Omental fat pad (tissue), 4 donors: ENCODE data around the gene HAGHL. TPM values are rescaled to one million over a fixed set of nuclear protein-coding genes. Genes with fewer than 3 reads are reported as not detected.

Source experiments
- ATAC-seq: fragments of 150-250 bp; one replicate; pipeline ENCODE4 v1.9.1; 2016; ENCODE audit warnings: mild to moderate bottlenecking, moderate library complexity; ENCODE audit not compliant: low FRiP score
- DNase-seq: peaks from one replicate; pipeline ENCODE4 v3.0.0-alpha.2; 2019; ENCODE audit warnings: low spot score
- CTCF ChIP-seq, 3 donors: fragments of 450-650 bp; IDR thresholded peaks; one replicate each; pipeline ENCODE4 v1.5.1; 2016 to 2017; ENCODE audit warnings: antibody characterized with exemption in 3 of 3, mild to moderate bottlenecking in 3 of 3, moderate library complexity in 2 of 3
- total RNA-seq, 4 donors: library from RNA; depleted of rRNA; stranded (reverse); fragments of >200 nt; gene quantifications; one replicate each; pipeline ENCODE4 v1.1.0, GENCODE V29; 2016

HAGHL gene
- total RNA-seq, 4 donors from 2014 or later, result 0.79 to 7.3 (median 4.6) TPM

GRCh38 chr16:760065-760464 lies 33.2 kb downstream of the HAGHL start:
- ATAC-seq, result peak; percentile 23
- no peak for TF ChIP-seq CTCF (IDR thresholded peaks at IDR 0.05)
- no peak for DNase-seq

GRCh38 chr16:760545-761343 lies 33.8 kb downstream of the HAGHL start, which contains the start of gene MSLN:
Gene MSLN, plus strand, starts transcription at chr16:760734. Its CDS starts 1,947 bp downstream, at chr16:762681.
- DNase-seq (peak; percentile 38), ATAC-seq (peak; percentile 79)
- no peak for TF ChIP-seq CTCF (IDR thresholded peaks at IDR 0.05)

- no peak for ATAC-seq
- DNase-seq, result no peak
- TF ChIP-seq CTCF (IDR thresholded peaks at IDR 0.05), result no peak
These were observed 35.0 kb downstream of the HAGHL start for GRCh38 chr16:761625-762513.

- no peak for DNase-seq
- TF ChIP-seq CTCF (IDR thresholded peaks at IDR 0.05), result no peak
- ATAC-seq, result no peak
These were observed 35.8 kb downstream of the HAGHL start for GRCh38 chr16:762595-763268.

GRCh38 chr16:763369-764183 lies 36.7 kb downstream of the HAGHL start:
- ATAC-seq (no peak), DNase-seq (no peak)
- no peak for TF ChIP-seq CTCF (IDR thresholded peaks at IDR 0.05)

GRCh38 chr16:764184-764750 lies 37.4 kb downstream of the HAGHL start:
- no peak for DNase-seq
- ATAC-seq, result no peak
- no peak for TF ChIP-seq CTCF (IDR thresholded peaks at IDR 0.05)
